SK-N-MC (cell line): Measurements from ENCODE around the gene FOXP3.

Source experiments
- DNase-seq: peaks from one replicate; pipeline ENCODE4 v3.0.0-alpha.2; 2011; ENCODE audit warnings: low read depth, low spot score
- H3K27ac ChIP-seq: fragments of 200-600 bp; sonication (generic); 2 replicates; pipeline ENCODE4 v1.5.1; 2016; ENCODE audit warnings: mixed run types
- H3K36me3 ChIP-seq: fragments of 200-600 bp; sonication (generic); 2 replicates; pipeline ENCODE4 v1.6.1; 2017; ENCODE audit warnings: antibody characterized with exemption, low read length, mixed read lengths; ENCODE audit not compliant: insufficient read depth
- H3K4me3 ChIP-seq: fragments of 200-600 bp; sonication (generic); 2 replicates; pipeline ENCODE4 v1.5.1; 2016
- H3K9ac ChIP-seq: fragments of 200-600 bp; sonication (generic); 2 replicates; pipeline ENCODE4 v1.8.0; 2017; ENCODE audit warnings: mixed run types, mixed read lengths; ENCODE audit not compliant: insufficient read length
- H3K9me3 ChIP-seq: fragments of 200-600 bp; sonication (generic); 2 replicates; pipeline ENCODE4 v1.6.1; 2017; ENCODE audit warnings: low read depth, mild to moderate bottlenecking, antibody characterized with exemption, low read length, moderate library complexity, mixed read lengths
- EZH2 ChIP-seq: fragments of 200-600 bp; sonication (generic); IDR thresholded peaks from one replicate; pipeline ENCODE4 v1.6.1; 2017; ENCODE audit warnings: antibody characterized with exemption
- FOXP2 ChIP-seq: optimal IDR thresholded peaks from 2 replicates; pipeline ENCODE3; 2011; ENCODE audit warnings: mild to moderate bottlenecking, moderate library complexity; ENCODE audit not compliant: insufficient read depth; ENCODE audit errors: extremely low read length, control extremely low read depth
- POLR2AphosphoS5 ChIP-seq: IDR thresholded peaks from 2 replicates; pipeline ENCODE4 v1.6.1; 2012; ENCODE audit warnings: mild to moderate bottlenecking, low read depth, low read length, borderline replicate concordance

The FOXP3 gene

GRCh38 chrX:49225858-49226257 is 38.7 kb downstream of the FOXP3 start:
- H3K36me3 ChIP-seq = no peaks in the 10 kb centered on the region
- no peaks in the 10 kb centered on the region for H3K9me3 ChIP-seq
- no peak for DNase-seq
- no peak overlapping the region for H3K9ac ChIP-seq
- TF ChIP-seq FOXP2 = no peak
- TF ChIP-seq POLR2AphosphoS5 = no peak
- TF ChIP-seq EZH2 = no peak
- no peak overlapping the region for H3K4me3 ChIP-seq
- no peak overlapping the region for H3K27ac ChIP-seq

GRCh38 chrX:49221868-49222267 is 42.6 kb downstream of the FOXP3 start:
- DNase-seq = no peak
- Histone ChIP-seq H3K4me3 (no peak overlapping the region), H3K9me3 (no peaks in the 10 kb centered on the region), H3K27ac (no peak overlapping the region), H3K36me3 (no peaks in the 10 kb centered on the region), H3K9ac (no peak overlapping the region)
- no peak for TF ChIP-seq EZH2

DNA sequence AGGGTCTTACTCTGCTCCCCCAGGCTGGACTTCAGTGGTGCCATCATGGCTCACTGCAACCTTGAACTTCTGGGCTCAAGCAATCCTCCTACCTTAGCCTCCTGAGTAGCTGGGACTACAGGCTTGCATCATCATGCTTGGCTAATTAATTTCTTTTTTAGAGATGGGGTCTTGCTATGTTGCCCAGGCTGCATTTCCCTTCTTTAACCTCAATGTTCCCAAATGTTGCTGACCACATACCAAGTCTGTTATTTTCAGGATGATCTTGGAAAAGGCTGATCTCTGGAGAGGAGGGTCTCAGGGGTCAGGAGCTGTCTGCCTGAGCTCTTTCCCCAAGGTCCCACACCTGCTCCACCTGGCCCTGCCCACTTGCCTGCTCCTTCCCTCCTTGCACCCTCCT is 44.4 kb downstream of the FOXP3 start:
- no peak overlapping the region for H3K9ac ChIP-seq
- no peak for TF ChIP-seq FOXP2
- no peak for TF ChIP-seq POLR2AphosphoS5
- no peak for TF ChIP-seq EZH2

GRCh38 chrX:49214996-49215526 is 49.4 kb downstream of the FOXP3 start:
- TF ChIP-seq POLR2AphosphoS5 (no peak), FOXP2 (no peak), EZH2 (no peak)
- Histone ChIP-seq H3K27ac (no peak overlapping the region), H3K4me3 (no peak overlapping the region), H3K36me3 (no peaks in the 10 kb centered on the region), H3K9me3 (no peaks in the 10 kb centered on the region), H3K9ac (no peak overlapping the region)
- no peak for DNase-seq

More for the DNA sequence above, 44.4 kb downstream of the FOXP3 start:
- H3K27ac ChIP-seq = no peak overlapping the region
- no peak for DNase-seq
- no peaks in the 10 kb centered on the region for H3K36me3 ChIP-seq
- no peaks in the 10 kb centered on the region for H3K9me3 ChIP-seq
- H3K4me3 ChIP-seq = no peak overlapping the region

GRCh38 chrX:49214416-49214815 is 50.1 kb downstream of the FOXP3 start:
- no peak overlapping the region for H3K27ac ChIP-seq
- no peak overlapping the region for H3K9ac ChIP-seq
- TF ChIP-seq FOXP2 (no peak), EZH2 (no peak), POLR2AphosphoS5 (no peak)
- no peak overlapping the region for H3K4me3 ChIP-seq
- DNase-seq = no peak
- H3K36me3 ChIP-seq = no peaks in the 10 kb centered on the region
- H3K9me3 ChIP-seq = no peaks in the 10 kb centered on the region

- no peak for DNase-seq
- Histone ChIP-seq H3K36me3 (no peaks in the 10 kb centered on the region), H3K27ac (no peak overlapping the region), H3K9me3 (no peaks in the 10 kb centered on the region), H3K4me3 (no peak overlapping the region), H3K9ac (no peak overlapping the region)
- no peak for TF ChIP-seq EZH2
- TF ChIP-seq POLR2AphosphoS5 = no peak
- TF ChIP-seq FOXP2 = no peak
Measured at GRCh38 chrX:49212861-49213260, 51.6 kb downstream of the FOXP3 start.

DNA sequence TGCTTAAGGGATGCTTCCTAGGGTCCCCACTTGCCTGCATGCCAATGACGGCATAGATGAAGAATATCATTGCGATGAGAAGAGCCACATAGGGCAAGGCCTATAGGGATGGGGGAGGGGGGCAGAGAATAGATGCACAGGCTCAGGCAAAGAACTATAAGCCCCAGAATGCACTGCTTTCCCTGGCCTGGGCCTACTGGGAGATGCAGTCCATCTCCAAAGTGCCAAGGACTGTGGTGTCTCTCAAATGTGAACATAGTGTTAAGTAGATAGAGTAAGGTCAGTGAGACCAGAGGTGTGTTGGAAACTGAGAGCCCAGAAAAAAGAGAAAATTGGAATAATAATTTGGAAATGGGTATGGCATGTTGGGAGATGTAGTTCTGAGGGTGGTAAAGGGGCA is 52.3 kb downstream of the FOXP3 start:
- Histone ChIP-seq H3K36me3 (no peaks in the 10 kb centered on the region), H3K27ac (no peak overlapping the region), H3K4me3 (no peak overlapping the region), H3K9ac (no peak overlapping the region), H3K9me3 (no peaks in the 10 kb centered on the region)
- TF ChIP-seq FOXP2 (no peak), EZH2 (no peak), POLR2AphosphoS5 (no peak)
- no peak for DNase-seq

DNA sequence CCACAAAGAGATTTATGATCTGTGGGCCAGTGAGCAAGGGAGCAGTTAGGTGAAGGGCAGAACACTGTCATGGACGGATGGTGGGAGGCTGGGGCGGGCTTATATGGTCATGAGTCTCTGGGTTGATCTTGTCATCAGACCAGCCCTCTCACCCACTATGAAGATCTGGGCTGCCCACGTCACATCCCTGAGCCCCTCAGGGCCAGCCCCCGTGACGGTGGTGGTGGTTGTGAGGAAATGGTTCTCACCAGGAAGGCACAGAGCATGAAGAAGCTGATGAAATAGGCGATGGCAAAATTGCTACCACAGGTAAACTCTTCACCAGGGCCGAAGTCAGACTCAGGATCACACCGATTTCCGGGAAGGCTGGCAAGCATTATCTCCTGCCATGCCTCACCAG is 53.4 kb downstream of the FOXP3 start:
- Histone ChIP-seq H3K36me3 (no peaks in the 10 kb centered on the region), H3K4me3 (no peak overlapping the region), H3K27ac (no peak overlapping the region), H3K9ac (no peak overlapping the region), H3K9me3 (no peaks in the 10 kb centered on the region)
- no peak for DNase-seq
- TF ChIP-seq POLR2AphosphoS5 = no peak
- TF ChIP-seq EZH2 = no peak
- TF ChIP-seq FOXP2 = no peak

DNA sequence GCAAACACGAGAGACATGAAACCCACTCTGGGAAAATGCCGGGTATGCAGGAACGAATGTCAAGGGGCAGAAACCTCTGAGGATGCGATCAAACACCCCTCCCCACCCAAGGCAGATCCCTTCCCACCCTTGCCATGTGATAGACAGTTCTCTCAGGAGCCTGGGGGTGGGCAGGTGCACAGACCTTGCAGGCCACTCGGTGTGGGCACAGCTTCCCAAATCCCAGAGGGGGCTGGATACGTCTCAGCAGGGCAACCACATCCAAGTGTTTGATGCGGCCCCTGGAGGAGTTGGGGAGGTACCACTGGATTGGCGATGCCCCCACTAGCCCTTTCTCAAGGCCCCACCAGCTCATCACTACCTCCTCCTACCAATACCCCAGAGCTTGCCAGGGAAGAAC is 54.1 kb downstream of the FOXP3 start:
- no peak overlapping the region for H3K4me3 ChIP-seq
- no peak for DNase-seq

More for the DNA sequence above, 54.1 kb downstream of the FOXP3 start:
- no peak overlapping the region for H3K27ac ChIP-seq
- H3K9ac ChIP-seq = no peak overlapping the region
- no peaks in the 10 kb centered on the region for H3K9me3 ChIP-seq
- TF ChIP-seq EZH2 = no peak
- no peak for TF ChIP-seq FOXP2
- TF ChIP-seq POLR2AphosphoS5 = no peak
- H3K36me3 ChIP-seq = no peaks in the 10 kb centered on the region
